T-helper 2 cell treated with Interferon-gamma antibody and Interleukin-4, amounts not matched to agents 100 ng/mL and 5 ng/mL, for 36 hours (primary cell): ENCODE results near the gene APC. TPM values are rescaled to one million over a fixed set of nuclear protein-coding genes. Genes with fewer than 3 reads are reported as not detected.

Experiments
- intact Hi-C: fragments of 100-400 bp; cut with micrococcal nuclease; formaldehyde crosslinking; loops from one replicate; pipeline ENCODE4 v1.15.1; 2023
- total RNA-seq: library from RNA; stranded (reverse); gene quantifications from 2 replicates; pipeline ENCODE4 v1.2.3, GENCODE V29; 2022

APC gene
- total RNA-seq, 1 donor from 2014 or later = 24.5 TPM

GRCh38 chr5:112776301-112776856 is 38.7 kb downstream of the APC start:
- intact Hi-C loops = no loop called here

GRCh38 chr5:112779531-112779930 is 41.8 kb downstream of the APC start:
- intact Hi-C loops = no loop called here

- intact Hi-C loops = no loop called here
These were observed 47.0 kb downstream of the APC start for GRCh38 chr5:112784726-112785125.

- intact Hi-C loops = no loop called here
These were observed 49.6 kb downstream of the APC start for GRCh38 chr5:112787261-112787660.

- intact Hi-C loops = no loop called here
These were observed 50.2 kb downstream of the APC start for GRCh38 chr5:112787896-112788295.

- intact Hi-C loops = no loop called here
These were observed 55.5 kb downstream of the APC start for GRCh38 chr5:112793201-112793600.

GRCh38 chr5:112794410-112794809 is 56.7 kb downstream of the APC start:
- intact Hi-C loops = no loop called here

GRCh38 chr5:112795342-112795741 is 57.7 kb downstream of the APC start:
- intact Hi-C loops = no loop called here

- intact Hi-C loops = no loop called here
These were observed 58.4 kb downstream of the APC start for GRCh38 chr5:112795944-112796678.

GRCh38 chr5:112799661-112800060 is 62.0 kb downstream of the APC start:
- intact Hi-C loops = no loop called here

GRCh38 chr5:112800891-112801290 is 63.2 kb downstream of the APC start:
- intact Hi-C loops = no loop called here

GRCh38 chr5:112811023-112811422 is 73.3 kb downstream of the APC start:
- intact Hi-C loops = no loop called here

GRCh38 chr5:112812549-112812948 is 74.9 kb downstream of the APC start:
- intact Hi-C loops = no loop called here

- intact Hi-C loops = no loop called here
These were observed 82.6 kb downstream of the APC start for GRCh38 chr5:112820246-112820645.

- intact Hi-C loops = no loop called here
These were observed 84.8 kb downstream of the APC start for GRCh38 chr5:112822456-112822855.

GRCh38 chr5:112823181-112823580 is 85.5 kb downstream of the APC start:
- intact Hi-C loops = no loop called here

- intact Hi-C loops = no loop called here
These were observed 86.0 kb downstream of the APC start for GRCh38 chr5:112823656-112824055.

GRCh38 chr5:112824197-112824596 is 86.5 kb downstream of the APC start:
- intact Hi-C loops = no loop called here

GRCh38 chr5:112830378-112830777 is 92.7 kb downstream of the APC start:
- intact Hi-C loops = no loop called here

GRCh38 chr5:112833971-112834370 is 96.3 kb downstream of the APC start:
- intact Hi-C loops = no loop called here

GRCh38 chr5:112844489-112844888 is 106.8 kb downstream of the APC start:
- intact Hi-C loops = no loop called here

- intact Hi-C loops = loop anchor here (5.0 kb wide), 1 partner anchor 89 kb away; no protein-coding TSS in a partner anchor
These were observed 108.9 kb downstream of the APC start for GRCh38 chr5:112846556-112846955.

- intact Hi-C loops = loop anchor here (5.0 kb wide), 1 partner anchor 90 kb away; no protein-coding TSS in a partner anchor
These were observed 109.6 kb downstream of the APC start for GRCh38 chr5:112847306-112847705.
